Thyroid gland (tissue), 4 donors: ENCODE data around the gene COL23A1.

Source experiments
- POLR2A ChIP-seq, 2 donors: fragments of 450-650 bp; IDR thresholded peaks; one replicate each; pipeline ENCODE4 v1.6.1; 2017; ENCODE audit warnings: antibody characterized with exemption in 2 of 2, mild to moderate bottlenecking in 2 of 2, moderate library complexity in 1 of 2
- TF ChIP-seq, protein P1 (sequence below), 6 experiments: fragments of 200-600 bp in 3 of 6; fragments of 450-650 bp in 3 of 6; sonication (generic) in 3 of 6; IDR thresholded peaks; one replicate each; pipeline ENCODE4 v1.5.1; 2016 to 2019; ENCODE audit warnings: antibody characterized with exemption in 6 of 6, mild to moderate bottlenecking in 2 of 6, inconsistent platforms in 1 of 6, moderate library complexity in 1 of 6

DNA sequence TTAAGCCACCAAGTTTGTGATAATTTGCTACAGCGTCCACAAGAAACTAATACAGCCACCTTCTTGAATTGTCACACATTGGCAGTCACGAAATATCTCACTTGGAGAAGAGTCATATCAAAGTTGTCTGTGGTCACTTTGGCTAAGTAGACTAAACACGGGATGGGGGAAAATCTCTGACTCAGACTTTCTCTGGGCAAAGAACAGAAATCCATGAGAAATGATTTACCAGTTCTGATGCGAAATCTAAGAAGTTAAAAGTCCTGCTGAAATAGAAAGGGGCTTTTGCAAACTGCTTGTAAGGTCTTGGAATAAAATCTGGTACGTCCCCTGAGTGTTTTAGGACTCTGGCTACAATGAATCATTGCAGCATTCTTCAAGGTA, 158.4 kb downstream of the COL23A1 start:
- TF ChIP-seq, protein P1, sequence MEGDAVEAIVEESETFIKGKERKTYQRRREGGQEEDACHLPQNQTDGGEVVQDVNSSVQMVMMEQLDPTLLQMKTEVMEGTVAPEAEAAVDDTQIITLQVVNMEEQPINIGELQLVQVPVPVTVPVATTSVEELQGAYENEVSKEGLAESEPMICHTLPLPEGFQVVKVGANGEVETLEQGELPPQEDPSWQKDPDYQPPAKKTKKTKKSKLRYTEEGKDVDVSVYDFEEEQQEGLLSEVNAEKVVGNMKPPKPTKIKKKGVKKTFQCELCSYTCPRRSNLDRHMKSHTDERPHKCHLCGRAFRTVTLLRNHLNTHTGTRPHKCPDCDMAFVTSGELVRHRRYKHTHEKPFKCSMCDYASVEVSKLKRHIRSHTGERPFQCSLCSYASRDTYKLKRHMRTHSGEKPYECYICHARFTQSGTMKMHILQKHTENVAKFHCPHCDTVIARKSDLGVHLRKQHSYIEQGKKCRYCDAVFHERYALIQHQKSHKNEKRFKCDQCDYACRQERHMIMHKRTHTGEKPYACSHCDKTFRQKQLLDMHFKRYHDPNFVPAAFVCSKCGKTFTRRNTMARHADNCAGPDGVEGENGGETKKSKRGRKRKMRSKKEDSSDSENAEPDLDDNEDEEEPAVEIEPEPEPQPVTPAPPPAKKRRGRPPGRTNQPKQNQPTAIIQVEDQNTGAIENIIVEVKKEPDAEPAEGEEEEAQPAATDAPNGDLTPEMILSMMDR (IDR thresholded peaks at IDR 0.05): no peak
- no peak for TF ChIP-seq POLR2A (IDR thresholded peaks at IDR 0.05)
